DMS153 treated with DMSO at 0.1 percent for 48 hours (cell line): ENCODE measurements around the gene NFKBIB.
"Not testable (repeated sequence)": the region's sequence is repeated elsewhere in the genome, so short reads cannot be mapped to it uniquely, and the experiment has no call there.

Experiments used
- DNase-seq: peaks from one replicate; lab custom pipeline; 2025; ENCODE audit not compliant: unreplicated experiment; lab: John Stamatoyannopoulos, UW

NFKBIB gene

GRCh38 chr19:38873400-38873799, 26.4 kb upstream of the NFKBIB start:
- DNase-seq, result not testable (repeated sequence)

- no peak for DNase-seq
These were observed 23.9 kb upstream of the NFKBIB start for GRCh38 chr19:38875656-38876395.

- DNase-seq, result peak; percentile 92
These were observed 21.8 kb upstream of the NFKBIB start, which contains the start of gene RINL for GRCh38 chr19:38877781-38878574. Gene RINL, minus strand, starts transcription at chr19:38878275. Its CDS starts 1,533 bp downstream, at chr19:38876742.

- DNase-seq, result no peak
These were observed 21.0 kb upstream of the NFKBIB start for GRCh38 chr19:38878575-38879399.

GRCh38 chr19:38879400-38879751, 20.4 kb upstream of the NFKBIB start:
- no peak for DNase-seq

- no peak for DNase-seq
These were observed 19.5 kb upstream of the NFKBIB start for GRCh38 chr19:38880076-38880881.

GRCh38 chr19:38880882-38881609, 18.7 kb upstream of the NFKBIB start:
- no peak for DNase-seq

- DNase-seq, result no peak
These were observed 16.5 kb upstream of the NFKBIB start for GRCh38 chr19:38883286-38883685.

GRCh38 chr19:38884691-38885090, 15.1 kb upstream of the NFKBIB start:
- not testable (repeated sequence) for DNase-seq

- DNase-seq, result no peak
These were observed 10.9 kb upstream of the NFKBIB start for GRCh38 chr19:38888876-38889275.

- DNase-seq, result no peak
These were observed 10.0 kb upstream of the NFKBIB start for GRCh38 chr19:38889803-38890202.

GRCh38 chr19:38890686-38891085, 9.1 kb upstream of the NFKBIB start:
- no peak for DNase-seq

- no peak for DNase-seq
These were observed 8.0 kb upstream of the NFKBIB start for GRCh38 chr19:38891771-38892170.

- DNase-seq, result no peak
These were observed 6.9 kb upstream of the NFKBIB start for GRCh38 chr19:38892841-38893240.

GRCh38 chr19:38893341-38893771, 6.4 kb upstream of the NFKBIB start:
- DNase-seq, result no peak

- DNase-seq, result no peak
These were observed 4.8 kb upstream of the NFKBIB start for GRCh38 chr19:38894968-38895367.

GRCh38 chr19:38898788-38899446, 852 bp upstream of the NFKBIB start:
- DNase-seq, result no peak

GRCh38 chr19:38900202-38900629, 447 bp downstream of the NFKBIB start:
- DNase-seq, result no peak

GRCh38 chr19:38900743-38901190, 998 bp downstream of the NFKBIB start:
- no peak for DNase-seq
